BLaER1 (cell line): ENCODE measurements around the gene EYA3.

ENCODE experiments used
- H3K27ac ChIP-seq: shearing (Covaris generic); formaldehyde crosslinking; 2 replicates; pipeline ENCODE4 v1.8.1; 2022
- H3K27me3 ChIP-seq: shearing (Covaris generic); formaldehyde crosslinking; 2 replicates; pipeline ENCODE4 v1.8.1; 2022
- H3K36me3 ChIP-seq: shearing (Covaris generic); formaldehyde crosslinking; 2 replicates; pipeline ENCODE4 v1.8.1; 2022
- H3K4me1 ChIP-seq: shearing (Covaris generic); formaldehyde crosslinking; 2 replicates; pipeline ENCODE4 v1.8.1; 2022
- H3K4me2 ChIP-seq: shearing (Covaris generic); formaldehyde crosslinking; 2 replicates; pipeline ENCODE4 v1.8.1; 2022
- H3K4me3 ChIP-seq: shearing (Covaris generic); formaldehyde crosslinking; 2 replicates; pipeline ENCODE4 v1.8.1; 2022
- H3K9ac ChIP-seq: shearing (Covaris generic); formaldehyde crosslinking; 2 replicates; pipeline ENCODE4 v1.8.1; 2022
- H3K9me3 ChIP-seq: shearing (Covaris generic); formaldehyde crosslinking; 2 replicates; pipeline ENCODE4 v1.8.1; 2022
- H4K20me1 ChIP-seq: shearing (Covaris generic); formaldehyde crosslinking; 2 replicates; pipeline ENCODE4 v1.8.1; 2022
- Cebpa-rat ChIP-seq: shearing (Covaris generic); IDR thresholded peaks from 2 replicates; pipeline ENCODE4 v1.8.1; 2022

The EYA3 gene

GRCh38 chr1:28056129-28056925 is 32.1 kb downstream of the EYA3 start:
- TF ChIP-seq Cebpa-rat: no peak
- no peak overlapping the region for H3K9ac ChIP-seq
- H3K27ac ChIP-seq: no peak overlapping the region
- H3K27me3 ChIP-seq: no peaks in the 10 kb centered on the region
- H3K4me2 ChIP-seq: no peak overlapping the region
- H3K4me3 ChIP-seq: no peak overlapping the region
- no peaks in the 10 kb centered on the region for H3K4me1 ChIP-seq
- peaks cover 23% of the 10 kb centered on the region; the same call in 1 of the 2 replicates for H4K20me1 ChIP-seq
- no peaks in the 10 kb centered on the region for H3K9me3 ChIP-seq
- H3K36me3 ChIP-seq: peaks cover 16% of the 10 kb centered on the region; the same call in 1 of the 2 replicates

GRCh38 chr1:28050776-28051175 is 37.6 kb downstream of the EYA3 start:
- H3K36me3 ChIP-seq: peaks cover 48% of the 10 kb centered on the region
- no peaks in the 10 kb centered on the region for H4K20me1 ChIP-seq
- TF ChIP-seq Cebpa-rat: no peak
- H3K27ac ChIP-seq: no peak overlapping the region
- H3K27me3 ChIP-seq: no peaks in the 10 kb centered on the region
- H3K9ac ChIP-seq: no peak overlapping the region
- no peaks in the 10 kb centered on the region for H3K9me3 ChIP-seq
- H3K4me2 ChIP-seq: no peak overlapping the region
- no peaks in the 10 kb centered on the region for H3K4me1 ChIP-seq
- H3K4me3 ChIP-seq: no peak overlapping the region

GRCh38 chr1:28046716-28047115 is 41.7 kb downstream of the EYA3 start:
- H3K36me3 ChIP-seq: peaks cover 54% of the 10 kb centered on the region
- TF ChIP-seq Cebpa-rat: no peak
- no peak overlapping the region for H3K4me2 ChIP-seq
- no peaks in the 10 kb centered on the region for H4K20me1 ChIP-seq
- no peaks in the 10 kb centered on the region for H3K27me3 ChIP-seq
- no peaks in the 10 kb centered on the region for H3K4me1 ChIP-seq
- H3K4me3 ChIP-seq: no peak overlapping the region
- no peak overlapping the region for H3K9ac ChIP-seq
- H3K9me3 ChIP-seq: no peaks in the 10 kb centered on the region
- no peak overlapping the region for H3K27ac ChIP-seq

- Histone ChIP-seq H3K9me3 (no peaks in the 10 kb centered on the region), H3K4me1 (no peaks in the 10 kb centered on the region), H3K27ac (no peak overlapping the region), H3K4me3 (no peak overlapping the region), H3K27me3 (no peaks in the 10 kb centered on the region), H4K20me1 (no peaks in the 10 kb centered on the region), H3K9ac (no peak overlapping the region), H3K36me3 (peaks cover 57% of the 10 kb centered on the region), H3K4me2 (no peak overlapping the region)
- no peak for TF ChIP-seq Cebpa-rat
These were observed 42.6 kb downstream of the EYA3 start for GRCh38 chr1:28045777-28046176.

GRCh38 chr1:28044399-28044798 is 44.0 kb downstream of the EYA3 start:
- no peak overlapping the region for H3K4me3 ChIP-seq
- no peak overlapping the region for H3K4me2 ChIP-seq
- H3K9me3 ChIP-seq: no peaks in the 10 kb centered on the region
- no peak overlapping the region for H3K9ac ChIP-seq
- H3K36me3 ChIP-seq: peaks cover 62% of the 10 kb centered on the region
- H3K27ac ChIP-seq: no peak overlapping the region
- H3K27me3 ChIP-seq: no peaks in the 10 kb centered on the region
- H3K4me1 ChIP-seq: no peaks in the 10 kb centered on the region
- TF ChIP-seq Cebpa-rat: no peak
- H4K20me1 ChIP-seq: no peaks in the 10 kb centered on the region

- no peak for TF ChIP-seq Cebpa-rat
- peaks cover 61% of the 10 kb centered on the region for H3K36me3 ChIP-seq
- H3K4me2 ChIP-seq: no peak overlapping the region
- no peak overlapping the region for H3K4me3 ChIP-seq
- H4K20me1 ChIP-seq: no peaks in the 10 kb centered on the region
- no peaks in the 10 kb centered on the region for H3K27me3 ChIP-seq
- no peak overlapping the region for H3K27ac ChIP-seq
- no peaks in the 10 kb centered on the region for H3K4me1 ChIP-seq
- H3K9ac ChIP-seq: no peak overlapping the region
- no peaks in the 10 kb centered on the region for H3K9me3 ChIP-seq
These were observed 49.1 kb downstream of the EYA3 start for GRCh38 chr1:28039341-28039740.

- H3K4me1 ChIP-seq: no peaks in the 10 kb centered on the region
- peaks cover 64% of the 10 kb centered on the region for H3K36me3 ChIP-seq
- H3K9me3 ChIP-seq: no peaks in the 10 kb centered on the region
- no peaks in the 10 kb centered on the region for H4K20me1 ChIP-seq
- H3K4me2 ChIP-seq: no peak overlapping the region
- TF ChIP-seq Cebpa-rat: no peak
- no peak overlapping the region for H3K27ac ChIP-seq
- H3K4me3 ChIP-seq: no peak overlapping the region
- no peak overlapping the region for H3K9ac ChIP-seq
- H3K27me3 ChIP-seq: no peaks in the 10 kb centered on the region
These were observed 50.5 kb downstream of the EYA3 start for GRCh38 chr1:28037946-28038345.

- TF ChIP-seq Cebpa-rat: no peak
- H3K27me3 ChIP-seq: no peaks in the 10 kb centered on the region
- H3K36me3 ChIP-seq: peaks cover 56% of the 10 kb centered on the region
These were observed 51.2 kb downstream of the EYA3 start for GRCh38 chr1:28037206-28037605.

GRCh38 chr1:28036431-28036830 is 52.0 kb downstream of the EYA3 start:
- no peak overlapping the region for H3K4me2 ChIP-seq
- no peaks in the 10 kb centered on the region for H3K9me3 ChIP-seq
- no peak overlapping the region for H3K4me3 ChIP-seq
- no peaks in the 10 kb centered on the region for H4K20me1 ChIP-seq
- TF ChIP-seq Cebpa-rat: no peak
- H3K4me1 ChIP-seq: no peaks in the 10 kb centered on the region
- H3K27me3 ChIP-seq: no peaks in the 10 kb centered on the region
- peaks cover 49% of the 10 kb centered on the region for H3K36me3 ChIP-seq
- no peak overlapping the region for H3K27ac ChIP-seq
- no peak overlapping the region for H3K9ac ChIP-seq

More at GRCh38 chr1:28037206-28037605, 51.2 kb downstream of the EYA3 start:
- no peak overlapping the region for H3K9ac ChIP-seq
- no peaks in the 10 kb centered on the region for H4K20me1 ChIP-seq
- H3K4me2 ChIP-seq: no peak overlapping the region
- H3K4me1 ChIP-seq: no peaks in the 10 kb centered on the region
- H3K4me3 ChIP-seq: no peak overlapping the region
- H3K27ac ChIP-seq: no peak overlapping the region
- no peaks in the 10 kb centered on the region for H3K9me3 ChIP-seq

GRCh38 chr1:28035420-28035819 is 53.0 kb downstream of the EYA3 start:
- H3K9me3 ChIP-seq: no peaks in the 10 kb centered on the region
- H3K4me1 ChIP-seq: no peaks in the 10 kb centered on the region
- no peaks in the 10 kb centered on the region for H4K20me1 ChIP-seq
- H3K9ac ChIP-seq: no peak overlapping the region
- H3K36me3 ChIP-seq: peaks cover 39% of the 10 kb centered on the region
- no peak overlapping the region for H3K4me3 ChIP-seq
- H3K4me2 ChIP-seq: no peak overlapping the region
- no peak for TF ChIP-seq Cebpa-rat
- no peak overlapping the region for H3K27ac ChIP-seq
- H3K27me3 ChIP-seq: no peaks in the 10 kb centered on the region
